Right atrium auricular region (tissue), 2 donors: Measurements from ENCODE around the gene SLC9A1. TPM values are rescaled to one million over a fixed set of nuclear protein-coding genes. Genes with fewer than 3 reads are reported as not detected.

Experiments used
- DNase-seq: peaks from one replicate; pipeline ENCODE4 v3.0.0-alpha.2; 2019; ENCODE audit warnings: low spot score
- H3K27ac ChIP-seq, 2 donors: fragments of 200-600 bp; sonication (generic); 1 replicate in 1 of 2; 2 replicates in 1 of 2; pipeline ENCODE4 v1.5.1; 2016 to 2019
- H3K27me3 ChIP-seq, 2 donors: fragments of 200-600 bp; sonication (generic); one replicate each; pipeline versions ENCODE4 v1.5.1 to v1.6.0; 2017 to 2019
- H3K36me3 ChIP-seq: fragments of 200-600 bp; sonication (generic); one replicate; pipeline ENCODE4 v1.5.1; 2016
- H3K4me1 ChIP-seq, 2 donors: fragments of 200-600 bp; sonication (generic); one replicate each; pipeline versions ENCODE4 v1.5.1 to v1.6.0; 2017 to 2019
- H3K4me3 ChIP-seq, 2 donors: fragments of 200-600 bp; sonication (generic); 1 replicate in 1 of 2; 2 replicates in 1 of 2; pipeline ENCODE4 v1.5.1; 2017 to 2019; ENCODE audit warnings: mild to moderate bottlenecking in 1 of 2, moderate library complexity in 1 of 2
- H3K9me3 ChIP-seq, 2 donors: fragments of 200-600 bp; sonication (generic); one replicate each; pipeline ENCODE4 v1.5.1; 2019
- total RNA-seq, 2 donors: library from RNA; depleted of rRNA; stranded (reverse); fragments of >200 nt; gene quantifications; one replicate each; pipeline ENCODE4 v1.1.0, GENCODE V29; 2016
- TF ChIP-seq, protein P1 (sequence below), 2 donors: fragments of 200-600 bp; sonication (generic); IDR thresholded peaks; one replicate each; pipeline ENCODE4 v1.5.1; 2019; ENCODE audit warnings: antibody characterized with exemption in 2 of 2

SLC9A1 gene
- total RNA-seq, 2 donors from 2014 or later: 20.0 to 28.3 TPM

DNA sequence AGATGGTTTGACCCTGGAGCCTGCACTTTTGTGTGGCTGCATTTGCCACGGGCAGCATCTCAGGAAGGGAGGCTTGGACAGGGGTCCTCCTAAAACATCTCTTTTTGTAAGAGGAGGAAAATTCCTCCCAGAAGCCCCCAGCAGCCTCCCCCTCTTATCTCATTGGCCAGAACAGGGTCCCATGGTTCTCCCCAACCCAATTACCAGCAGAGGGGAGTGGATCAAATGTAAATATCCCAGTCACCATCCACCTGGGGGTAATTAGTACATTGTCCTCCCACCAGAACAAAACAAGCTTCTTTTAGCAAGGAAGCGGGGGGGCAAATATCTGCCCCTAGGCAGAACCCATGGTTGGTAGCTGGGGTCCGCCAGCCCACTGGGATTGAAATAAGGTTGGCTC lies 97.5 kb downstream of the SLC9A1 start:
- DNase-seq: no peak
- TF ChIP-seq, protein P1, sequence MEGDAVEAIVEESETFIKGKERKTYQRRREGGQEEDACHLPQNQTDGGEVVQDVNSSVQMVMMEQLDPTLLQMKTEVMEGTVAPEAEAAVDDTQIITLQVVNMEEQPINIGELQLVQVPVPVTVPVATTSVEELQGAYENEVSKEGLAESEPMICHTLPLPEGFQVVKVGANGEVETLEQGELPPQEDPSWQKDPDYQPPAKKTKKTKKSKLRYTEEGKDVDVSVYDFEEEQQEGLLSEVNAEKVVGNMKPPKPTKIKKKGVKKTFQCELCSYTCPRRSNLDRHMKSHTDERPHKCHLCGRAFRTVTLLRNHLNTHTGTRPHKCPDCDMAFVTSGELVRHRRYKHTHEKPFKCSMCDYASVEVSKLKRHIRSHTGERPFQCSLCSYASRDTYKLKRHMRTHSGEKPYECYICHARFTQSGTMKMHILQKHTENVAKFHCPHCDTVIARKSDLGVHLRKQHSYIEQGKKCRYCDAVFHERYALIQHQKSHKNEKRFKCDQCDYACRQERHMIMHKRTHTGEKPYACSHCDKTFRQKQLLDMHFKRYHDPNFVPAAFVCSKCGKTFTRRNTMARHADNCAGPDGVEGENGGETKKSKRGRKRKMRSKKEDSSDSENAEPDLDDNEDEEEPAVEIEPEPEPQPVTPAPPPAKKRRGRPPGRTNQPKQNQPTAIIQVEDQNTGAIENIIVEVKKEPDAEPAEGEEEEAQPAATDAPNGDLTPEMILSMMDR (IDR thresholded peaks at IDR 0.05): no peak
- Histone ChIP-seq H3K27ac (no peak overlapping the region), H3K9me3 (no peaks in the 10 kb centered on the region), H3K4me3 (no peak overlapping the region), H3K36me3 (no peaks in the 10 kb centered on the region), H3K27me3 (no peaks in the 10 kb centered on the region), H3K4me1 (no peaks in the 10 kb centered on the region)

DNA sequence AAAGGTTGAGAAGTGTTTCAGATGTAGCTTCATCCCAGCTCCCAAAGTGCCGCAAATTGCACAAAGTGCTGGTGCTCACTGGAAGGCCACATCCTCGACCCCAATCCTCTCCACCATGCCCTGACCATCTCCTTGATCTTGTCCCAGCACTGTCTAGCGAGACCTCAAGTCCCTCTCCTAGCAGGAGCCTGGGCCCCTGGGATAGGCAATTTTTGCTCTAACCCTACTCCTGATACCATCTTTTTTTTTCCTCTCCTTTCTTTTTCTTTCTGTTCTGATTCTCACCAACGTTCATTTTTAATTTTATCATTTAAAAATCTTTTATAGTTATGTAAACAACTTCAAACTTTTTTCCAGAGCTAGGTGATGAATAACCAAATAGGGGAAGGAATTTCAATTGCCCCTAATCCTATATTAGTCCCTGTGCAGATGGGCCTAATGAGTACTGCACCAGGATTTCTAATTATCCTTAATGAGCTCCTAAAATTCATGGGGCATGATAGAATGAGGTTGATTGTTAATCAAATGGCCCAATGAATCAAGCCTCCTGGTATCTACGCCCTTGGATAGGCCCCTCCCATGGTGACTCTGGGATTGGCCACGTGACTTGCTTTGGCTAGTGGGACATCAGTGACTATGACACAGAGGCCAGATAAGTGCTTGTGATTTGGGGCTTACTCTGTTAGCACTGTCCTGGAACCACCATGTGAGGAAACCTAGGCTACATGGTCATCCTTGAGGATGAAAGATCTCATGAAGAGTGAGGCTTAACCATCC lies 100.8 kb downstream of the SLC9A1 start:
- TF ChIP-seq, protein P1 (IDR thresholded peaks at IDR 0.05): no peak
- no peak for DNase-seq
- Histone ChIP-seq H3K27me3 (no peaks in the 10 kb centered on the region), H3K27ac (no peak overlapping the region), H3K4me3 (no peak overlapping the region), H3K36me3 (no peaks in the 10 kb centered on the region), H3K4me1 (no peaks in the 10 kb centered on the region), H3K9me3 (no peaks in the 10 kb centered on the region)

DNA sequence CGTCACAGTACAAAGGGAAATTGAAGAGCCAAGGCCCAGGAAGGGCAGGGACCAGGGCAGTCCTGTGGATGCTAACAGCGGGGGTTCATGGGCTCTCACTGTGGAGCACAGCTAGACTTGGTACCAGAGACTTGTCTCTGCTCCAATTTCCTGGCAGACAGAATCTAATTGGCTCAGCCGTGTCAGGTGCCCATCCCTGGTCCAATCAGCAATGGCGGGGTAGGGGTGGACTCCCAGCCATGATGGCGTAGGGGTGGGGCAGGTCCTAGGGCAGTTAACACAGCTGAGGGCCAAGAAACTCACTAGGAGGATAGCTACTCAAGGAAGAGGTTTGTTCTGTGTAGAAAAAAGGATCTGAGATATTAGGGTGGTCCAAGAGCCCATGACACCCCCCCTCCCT lies 102.4 kb downstream of the SLC9A1 start:
- Histone ChIP-seq H3K27ac (no peak overlapping the region), H3K4me1 (no peaks in the 10 kb centered on the region), H3K4me3 (no peak overlapping the region), H3K9me3 (no peaks in the 10 kb centered on the region), H3K36me3 (no peaks in the 10 kb centered on the region), H3K27me3 (no peaks in the 10 kb centered on the region)
- TF ChIP-seq, protein P1 (IDR thresholded peaks at IDR 0.05): no peak
- DNase-seq: no peak

DNA sequence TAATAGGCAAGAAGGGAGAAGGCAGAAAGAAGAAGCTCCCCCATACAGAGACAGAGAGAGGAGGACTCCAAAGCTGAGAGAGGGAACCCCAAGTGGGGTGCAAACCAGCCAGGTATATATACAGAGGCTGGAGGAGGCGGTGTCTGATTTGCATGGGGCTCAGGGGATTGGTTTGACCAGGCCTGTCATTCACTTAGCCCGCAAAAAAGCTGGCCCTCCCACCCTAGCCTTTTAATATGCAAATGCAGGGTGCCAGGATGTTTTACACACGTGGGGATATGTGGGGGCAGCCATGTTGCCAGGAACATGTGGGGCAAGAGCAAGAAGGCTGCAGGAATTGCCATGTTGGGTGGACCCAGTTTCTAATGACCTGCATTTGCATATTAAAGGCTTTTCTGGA lies 105.3 kb downstream of the SLC9A1 start:
- H3K4me3 ChIP-seq: no peak overlapping the region
- peaks cover 0 to 13% of the 10 kb centered on the region in 2 donors for H3K4me1 ChIP-seq
- H3K27ac ChIP-seq: no peak overlapping the region
- TF ChIP-seq, protein P1 (IDR thresholded peaks at IDR 0.05): no peak
- no peaks in the 10 kb centered on the region for H3K36me3 ChIP-seq
- no peaks in the 10 kb centered on the region for H3K27me3 ChIP-seq
- no peak for DNase-seq
- no peaks in the 10 kb centered on the region for H3K9me3 ChIP-seq

DNA sequence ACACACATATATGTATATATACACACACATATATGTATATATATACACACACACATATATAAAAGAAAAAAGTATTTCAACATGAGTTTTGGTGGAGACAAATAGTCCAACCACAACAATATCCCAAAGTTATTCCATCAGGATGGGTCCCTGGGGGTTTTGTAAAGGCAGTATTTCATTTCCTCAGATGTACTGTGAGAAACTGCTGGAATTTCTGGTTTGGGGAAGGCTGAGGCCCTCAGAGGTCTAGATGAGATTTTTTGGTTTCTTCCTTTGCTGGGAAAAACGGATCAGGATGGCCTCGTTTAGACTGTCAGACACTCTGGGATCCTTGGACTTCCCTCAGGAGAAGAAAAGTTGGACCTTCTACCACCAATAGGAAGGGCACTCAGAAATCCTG lies 105.8 kb downstream of the SLC9A1 start:
- H3K27me3 ChIP-seq: no peaks in the 10 kb centered on the region
- no peak overlapping the region for H3K4me3 ChIP-seq
- no peaks in the 10 kb centered on the region for H3K36me3 ChIP-seq
- TF ChIP-seq, protein P1 (IDR thresholded peaks at IDR 0.05): no peak
- peaks cover 0 to 18% of the 10 kb centered on the region in 2 donors for H3K4me1 ChIP-seq
- no peaks in the 10 kb centered on the region for H3K9me3 ChIP-seq
- DNase-seq: no peak
- no peak overlapping the region for H3K27ac ChIP-seq

Other genes starting within 250 kb of the SLC9A1 start
- 10 to 100 TPM; 10.6 to 19.0 TPM for gene NR0B2, start 241.2 kb downstream of the SLC9A1 start, total RNA-seq
- 10 to 100 TPM; 66.7 to 82.3 TPM for gene NUDC, start 233.4 kb downstream of the SLC9A1 start, total RNA-seq
- gene KDF1, start 194.7 kb downstream of the SLC9A1 start, total RNA-seq: under 1 TPM; 0.26 to 0.86 TPM
- gene TRNP1, start 161.4 kb downstream of the SLC9A1 start, total RNA-seq: 100 to 1,000 TPM in 1 of 2 donors, 10 to 100 TPM in 1; 72.5 to 151 TPM
- gene TENT5B, start 142.3 kb downstream of the SLC9A1 start, total RNA-seq: 10 to 100 TPM; 31.6 to 34.8 TPM
- gene WDTC1, start 79.5 kb upstream of the SLC9A1 start, total RNA-seq: 10 to 100 TPM; 52.0 to 77.9 TPM
- gene TMEM222, start 167.0 kb upstream of the SLC9A1 start, total RNA-seq: 10 to 100 TPM; 13.6 to 24.3 TPM
- gene SYTL1, start 186.9 kb upstream of the SLC9A1 start, total RNA-seq: 1 to 10 TPM; 1.3 to 1.8 TPM
- gene MAP3K6, start 211.8 kb upstream of the SLC9A1 start, total RNA-seq: 10 to 100 TPM; 31.3 to 42.1 TPM
- gene FCN3, start 219.7 kb upstream of the SLC9A1 start, total RNA-seq: 10 to 100 TPM; 21.1 to 36.6 TPM
- not detected for gene CD164L2, start 228.2 kb upstream of the SLC9A1 start, total RNA-seq
- gene GPR3, start 237.5 kb upstream of the SLC9A1 start, total RNA-seq: 1 to 10 TPM; 2.9 to 4.4 TPM